Measurements from ENCODE around the gene CLEC4M.
"Not testable (repeated sequence)": the region's sequence is repeated elsewhere in the genome, so short reads cannot be mapped to it uniquely, and the experiment has no call there.

CLEC4M gene

DNA sequence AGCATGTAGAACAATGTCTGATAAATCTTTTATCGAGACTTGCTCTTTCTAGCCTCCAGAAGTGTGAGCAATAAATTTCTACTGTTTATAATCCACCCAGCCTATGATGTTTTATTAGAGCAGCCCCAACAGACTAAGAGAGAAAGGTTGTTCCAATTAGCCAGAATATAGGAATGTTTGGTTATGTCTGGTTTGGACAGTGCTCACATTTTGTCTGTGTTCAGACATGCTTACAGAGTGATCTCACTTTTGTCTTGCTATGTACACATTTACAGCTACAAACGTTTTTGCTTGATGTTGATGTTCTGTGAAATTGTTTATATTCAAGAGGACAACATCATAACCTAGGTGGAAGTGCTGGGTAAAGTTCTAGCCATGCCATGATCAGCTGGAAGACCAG is 48.9 kb downstream of the CLEC4M start:
- TF ChIP-seq, protein P1, sequence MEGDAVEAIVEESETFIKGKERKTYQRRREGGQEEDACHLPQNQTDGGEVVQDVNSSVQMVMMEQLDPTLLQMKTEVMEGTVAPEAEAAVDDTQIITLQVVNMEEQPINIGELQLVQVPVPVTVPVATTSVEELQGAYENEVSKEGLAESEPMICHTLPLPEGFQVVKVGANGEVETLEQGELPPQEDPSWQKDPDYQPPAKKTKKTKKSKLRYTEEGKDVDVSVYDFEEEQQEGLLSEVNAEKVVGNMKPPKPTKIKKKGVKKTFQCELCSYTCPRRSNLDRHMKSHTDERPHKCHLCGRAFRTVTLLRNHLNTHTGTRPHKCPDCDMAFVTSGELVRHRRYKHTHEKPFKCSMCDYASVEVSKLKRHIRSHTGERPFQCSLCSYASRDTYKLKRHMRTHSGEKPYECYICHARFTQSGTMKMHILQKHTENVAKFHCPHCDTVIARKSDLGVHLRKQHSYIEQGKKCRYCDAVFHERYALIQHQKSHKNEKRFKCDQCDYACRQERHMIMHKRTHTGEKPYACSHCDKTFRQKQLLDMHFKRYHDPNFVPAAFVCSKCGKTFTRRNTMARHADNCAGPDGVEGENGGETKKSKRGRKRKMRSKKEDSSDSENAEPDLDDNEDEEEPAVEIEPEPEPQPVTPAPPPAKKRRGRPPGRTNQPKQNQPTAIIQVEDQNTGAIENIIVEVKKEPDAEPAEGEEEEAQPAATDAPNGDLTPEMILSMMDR (IDR thresholded peaks at IDR 0.05; ENCODE audit: low read depth, low read length): no peak
- no peak overlapping the region for H3K4me3 ChIP-seq (ENCODE audit: low read depth, low read length)

DNA sequence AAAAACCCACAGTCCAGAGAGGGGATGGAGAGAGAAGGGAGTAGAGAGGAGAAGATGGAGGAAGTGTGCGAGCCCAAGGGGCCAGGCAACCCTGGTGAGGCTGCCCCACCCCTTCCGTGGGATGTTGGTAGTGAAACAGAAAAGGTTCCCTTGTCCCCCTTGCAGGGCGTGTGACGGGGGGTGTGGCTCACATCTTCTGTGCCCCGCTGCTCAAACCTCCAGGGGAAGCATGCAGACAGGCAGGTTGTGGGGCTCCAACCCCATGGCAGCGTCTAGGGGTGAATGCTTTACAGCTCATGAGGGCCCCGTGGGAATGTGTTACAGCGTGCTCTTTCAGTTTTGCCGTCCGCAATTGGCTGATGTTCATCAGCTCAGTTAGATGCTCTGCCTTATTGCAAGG is 52.3 kb downstream of the CLEC4M start:
- TF ChIP-seq, protein P1 (IDR thresholded peaks at IDR 0.05; ENCODE audit: low read depth, low read length): no peak
- H3K4me3 ChIP-seq (ENCODE audit: low read depth, low read length): no peak overlapping the region

DNA sequence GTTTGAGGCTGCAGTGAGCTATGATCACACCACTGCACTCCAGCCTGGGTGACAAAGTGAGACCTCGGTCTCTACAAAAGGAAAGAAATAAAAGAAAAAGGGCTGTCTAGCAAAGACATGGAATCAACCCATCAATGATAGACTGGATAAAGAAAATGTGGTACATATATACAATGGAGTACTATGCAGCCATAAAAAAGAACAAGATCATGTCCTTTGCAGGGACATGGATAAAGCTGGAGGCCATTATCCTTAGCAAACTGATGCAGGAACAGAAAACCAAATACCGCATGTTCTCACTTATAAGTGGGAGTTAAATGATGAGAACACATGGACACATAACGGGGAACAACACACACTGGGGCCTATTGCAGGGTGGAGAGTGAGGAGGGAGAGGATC is 53.0 kb downstream of the CLEC4M start:
- not testable (repeated sequence) for H3K4me3 ChIP-seq (ENCODE audit: low read depth, low read length)

DNA sequence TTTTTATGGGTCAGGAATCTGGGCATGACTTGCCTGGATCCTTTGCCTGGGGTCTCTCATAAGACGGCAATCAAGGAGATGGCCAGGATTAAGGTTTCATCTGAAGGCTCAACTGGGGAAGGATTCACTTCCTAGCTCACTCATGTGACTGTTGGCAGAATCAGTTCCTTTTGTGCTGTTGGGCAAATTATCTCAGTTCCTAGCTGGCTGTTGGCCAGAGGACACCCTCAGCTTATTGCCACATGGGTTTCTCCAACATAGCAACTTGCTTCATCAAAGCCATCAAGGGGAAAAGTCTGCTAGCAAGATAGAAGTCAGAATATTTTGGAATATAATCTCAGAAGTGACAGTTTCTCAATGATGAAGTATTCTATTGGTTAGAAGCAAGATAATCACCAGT is 54.8 kb downstream of the CLEC4M start:
- H3K4me3 ChIP-seq (ENCODE audit: low read depth, low read length): no peak overlapping the region
- TF ChIP-seq, protein P1 (IDR thresholded peaks at IDR 0.05; ENCODE audit: low read depth, low read length): no peak

DNA sequence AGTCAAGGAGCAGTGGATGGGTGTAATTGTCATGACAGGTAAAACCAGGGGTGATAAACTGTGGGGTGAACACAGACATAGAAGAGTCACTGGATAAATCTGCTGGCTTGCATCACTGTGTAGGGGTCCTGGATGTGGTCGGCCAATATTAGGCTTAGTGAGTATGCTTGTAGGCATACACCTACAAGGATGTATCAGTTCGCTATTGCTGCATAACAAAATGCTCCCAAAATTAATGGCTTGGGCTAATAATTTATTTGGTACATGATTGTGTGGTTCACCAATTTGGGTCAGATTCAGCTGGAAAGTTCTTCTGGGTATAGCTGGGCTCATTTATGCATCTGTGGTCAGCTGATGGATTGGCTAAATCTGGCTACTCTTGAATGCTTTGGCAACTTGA is 55.8 kb downstream of the CLEC4M start:
- TF ChIP-seq, protein P1 (IDR thresholded peaks at IDR 0.05; ENCODE audit: low read depth, low read length): no peak
- no peak overlapping the region for H3K4me3 ChIP-seq (ENCODE audit: low read depth, low read length)

Measured in WI38 (cell line).